Mucosa of stomach (tissue), 1 donor: ENCODE results near the gene EPHA6.

Source experiments
- H3K27me3 ChIP-seq: one replicate; pipeline ENCODE4 v1.7.0; 2013; ENCODE audit warnings: mild to moderate bottlenecking, low read length; ENCODE audit not compliant: control insufficient read depth, insufficient read depth
- H3K36me3 ChIP-seq: one replicate; pipeline ENCODE4 v1.7.0; 2013; ENCODE audit warnings: low read length; ENCODE audit not compliant: control insufficient read depth, insufficient read depth
- H3K4me1 ChIP-seq: one replicate; pipeline ENCODE4 v1.7.0; 2013; ENCODE audit warnings: mild to moderate bottlenecking, low read length; ENCODE audit not compliant: control insufficient read depth, insufficient read depth
- H3K4me3 ChIP-seq: one replicate; pipeline ENCODE4 v1.7.0; 2013; ENCODE audit warnings: low read length
- H3K9ac ChIP-seq: one replicate; pipeline ENCODE4 v1.7.0; 2013; ENCODE audit warnings: mild to moderate bottlenecking, low read length, moderate library complexity
- H3K9me3 ChIP-seq: one replicate; pipeline ENCODE4 v1.7.0; 2013; ENCODE audit warnings: mild to moderate bottlenecking, low read length, moderate library complexity; ENCODE audit not compliant: control insufficient read depth
- donor health status: Pancreatic carcinoma.

Gene EPHA6

DNA sequence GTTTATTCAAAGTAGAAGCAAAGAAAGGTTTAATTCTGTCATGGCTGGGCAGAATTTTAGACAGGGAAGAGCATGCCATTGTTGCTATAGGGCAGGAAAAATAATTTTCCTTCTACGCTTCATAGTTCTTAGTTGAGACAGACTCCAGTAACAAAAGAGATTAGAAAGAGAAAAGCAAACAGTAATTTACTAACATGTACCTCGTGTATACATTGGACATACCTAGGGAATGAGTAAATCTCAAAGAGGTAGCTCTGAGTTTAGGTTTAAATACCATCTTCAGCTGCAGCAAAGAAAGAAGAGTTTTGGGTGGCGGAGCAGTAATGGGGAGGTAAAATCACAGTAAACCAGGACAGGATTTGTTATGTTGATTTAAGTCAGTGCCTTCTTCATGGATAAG is 416.1 kb downstream of the EPHA6 start:
- Histone ChIP-seq H3K36me3 (no peaks in the 10 kb centered on the region), H3K27me3 (no peaks in the 10 kb centered on the region), H3K9ac (no peak overlapping the region), H3K9me3 (no peaks in the 10 kb centered on the region), H3K4me3 (no peak overlapping the region), H3K4me1 (no peaks in the 10 kb centered on the region)

DNA sequence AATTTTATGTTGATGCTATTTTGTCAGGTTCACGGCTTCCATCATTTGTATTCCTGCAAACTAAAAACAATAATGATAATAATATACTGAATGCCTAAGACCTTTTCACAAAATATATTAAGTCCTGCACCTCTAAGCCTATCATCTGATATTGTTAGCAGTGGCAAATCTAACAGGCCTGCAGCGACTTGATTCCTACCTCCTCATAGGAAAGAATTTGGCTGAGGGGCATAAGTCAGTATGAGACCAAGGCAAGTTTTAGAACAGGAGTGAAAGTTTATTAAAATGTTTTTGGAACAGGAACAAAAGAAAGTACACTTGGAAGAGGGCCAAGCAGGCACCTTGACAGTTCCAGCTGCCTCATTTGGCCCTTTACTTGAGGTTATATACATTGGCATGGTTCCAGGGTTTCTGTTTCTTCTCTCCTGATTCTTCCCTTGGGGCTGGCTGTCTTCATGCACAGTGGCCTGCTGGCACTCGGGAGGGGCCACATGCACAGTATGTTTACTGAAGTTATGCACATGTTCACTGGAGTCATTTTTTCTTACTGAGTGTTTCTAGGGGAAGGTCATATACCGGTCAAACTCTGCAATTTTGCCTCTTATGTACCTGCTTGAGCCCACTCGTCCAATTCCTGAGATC is 418.1 kb downstream of the EPHA6 start:
- Histone ChIP-seq H3K36me3 (no peaks in the 10 kb centered on the region), H3K4me3 (no peak overlapping the region), H3K4me1 (no peaks in the 10 kb centered on the region), H3K9me3 (no peaks in the 10 kb centered on the region), H3K27me3 (no peaks in the 10 kb centered on the region), H3K9ac (no peak overlapping the region)

DNA sequence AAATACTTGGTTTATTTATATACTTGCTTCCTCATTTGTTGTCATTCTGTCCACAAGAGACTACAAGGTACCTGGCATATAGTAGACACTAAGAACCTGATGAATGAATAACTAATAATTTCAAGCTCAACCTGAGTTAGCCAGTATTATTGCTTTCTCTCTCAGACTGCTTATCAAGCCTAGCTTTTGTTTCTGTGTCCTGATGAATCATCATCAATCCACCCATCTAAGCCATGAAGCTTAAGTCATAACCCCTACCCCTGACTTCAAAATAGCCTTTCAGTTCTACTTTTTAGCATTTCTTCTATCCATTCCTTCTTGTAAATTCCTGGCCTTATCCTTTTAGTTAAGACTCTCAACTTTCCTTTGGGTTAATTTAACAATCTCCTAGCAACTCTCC is 420.8 kb downstream of the EPHA6 start:
- no peaks in the 10 kb centered on the region for H3K27me3 ChIP-seq
- H3K9me3 ChIP-seq = no peaks in the 10 kb centered on the region
- H3K4me3 ChIP-seq = no peak overlapping the region
- no peaks in the 10 kb centered on the region for H3K36me3 ChIP-seq
- no peak overlapping the region for H3K9ac ChIP-seq
- no peaks in the 10 kb centered on the region for H3K4me1 ChIP-seq

DNA sequence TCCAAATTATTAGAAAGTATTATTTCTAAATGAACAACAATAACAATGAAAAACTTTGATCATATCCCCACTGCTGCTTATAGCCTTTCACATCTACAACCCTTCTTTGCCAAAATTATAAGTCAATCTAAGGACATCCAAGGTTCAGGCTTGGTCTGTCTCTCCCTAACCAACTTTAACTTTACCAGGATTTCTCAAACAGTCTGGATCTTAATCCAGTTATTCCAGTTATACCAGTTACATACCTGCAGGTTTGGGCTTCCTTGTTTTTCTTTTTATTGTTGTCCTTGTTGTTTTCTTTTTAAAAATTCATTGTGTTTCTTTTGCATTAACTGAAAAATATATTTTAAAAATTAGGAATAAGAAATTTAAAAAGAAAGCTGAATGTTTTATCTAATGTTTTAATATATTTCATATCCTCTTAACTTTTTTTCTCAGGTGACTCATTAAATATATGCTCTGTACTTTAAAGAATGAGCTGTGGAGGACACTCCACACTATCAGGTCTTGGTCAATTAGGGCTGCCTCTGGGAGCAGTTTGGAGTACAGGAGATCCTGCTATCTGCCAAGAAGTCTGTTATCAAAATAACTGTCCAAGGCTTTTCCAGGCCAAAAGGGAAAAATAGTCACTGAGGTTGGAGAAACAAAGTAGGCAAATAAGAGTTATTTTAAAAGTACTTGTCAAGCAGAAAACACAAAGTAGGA is 421.4 kb downstream of the EPHA6 start:
- H3K4me1 ChIP-seq = no peaks in the 10 kb centered on the region
- H3K9ac ChIP-seq = no peak overlapping the region
- H3K27me3 ChIP-seq = no peaks in the 10 kb centered on the region
- no peaks in the 10 kb centered on the region for H3K36me3 ChIP-seq
- H3K9me3 ChIP-seq = no peaks in the 10 kb centered on the region
- H3K4me3 ChIP-seq = no peak overlapping the region

DNA sequence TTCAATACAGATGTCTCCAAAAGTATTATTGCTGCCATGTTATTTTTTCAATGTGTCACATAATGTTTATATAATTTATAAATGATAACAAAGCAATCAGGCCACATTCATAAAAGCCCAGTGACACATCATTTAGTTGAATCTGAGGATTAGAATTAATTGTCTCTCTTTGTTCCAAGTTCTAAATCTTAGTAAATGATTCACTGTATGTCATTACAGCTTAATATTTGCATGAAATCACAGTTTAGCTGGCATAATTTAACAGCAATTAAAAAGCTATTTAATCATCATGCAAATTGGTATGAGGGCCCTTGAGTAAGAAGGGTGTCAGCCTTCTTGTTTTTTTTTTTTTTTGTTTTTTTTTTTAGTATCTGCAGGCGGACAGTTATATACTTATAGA is 427.0 kb downstream of the EPHA6 start:
- Histone ChIP-seq H3K4me3 (no peak overlapping the region), H3K36me3 (no peaks in the 10 kb centered on the region), H3K9me3 (no peaks in the 10 kb centered on the region), H3K27me3 (no peaks in the 10 kb centered on the region), H3K4me1 (no peaks in the 10 kb centered on the region), H3K9ac (no peak overlapping the region)

DNA sequence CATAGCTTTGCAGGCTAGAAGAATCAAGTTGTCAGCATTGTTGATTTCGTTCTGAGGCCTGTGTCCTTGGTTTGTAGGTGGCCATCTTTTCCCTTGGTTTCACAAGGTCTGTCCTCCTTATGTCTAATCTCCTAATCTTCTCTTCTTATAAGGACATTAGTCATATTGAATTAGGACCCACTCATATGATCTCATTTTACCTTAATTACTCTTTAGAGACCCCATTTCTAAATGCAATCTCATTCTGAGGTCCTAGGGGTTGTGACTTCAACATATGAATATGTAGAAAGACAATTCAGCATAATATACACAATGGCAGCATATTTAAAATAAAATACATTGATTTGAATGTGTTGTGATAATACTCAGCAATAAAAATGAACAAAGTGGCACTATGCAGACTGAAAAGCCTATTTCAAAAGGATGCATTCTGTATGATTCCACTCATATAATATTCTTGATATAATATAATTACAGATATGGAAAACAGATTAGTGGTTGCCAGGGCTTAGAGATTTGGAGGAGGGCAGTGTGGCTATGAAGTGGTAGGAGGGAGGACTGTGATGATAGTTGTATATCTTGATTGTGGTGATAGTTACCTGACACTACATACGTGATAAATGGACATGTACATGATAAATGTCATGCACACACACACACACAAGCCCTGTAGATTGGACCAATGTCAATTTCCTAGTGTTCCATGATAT is 431.0 kb downstream of the EPHA6 start:
- Histone ChIP-seq H3K4me1 (no peaks in the 10 kb centered on the region), H3K4me3 (no peak overlapping the region), H3K9me3 (no peaks in the 10 kb centered on the region), H3K9ac (no peak overlapping the region), H3K36me3 (no peaks in the 10 kb centered on the region), H3K27me3 (no peaks in the 10 kb centered on the region)

DNA sequence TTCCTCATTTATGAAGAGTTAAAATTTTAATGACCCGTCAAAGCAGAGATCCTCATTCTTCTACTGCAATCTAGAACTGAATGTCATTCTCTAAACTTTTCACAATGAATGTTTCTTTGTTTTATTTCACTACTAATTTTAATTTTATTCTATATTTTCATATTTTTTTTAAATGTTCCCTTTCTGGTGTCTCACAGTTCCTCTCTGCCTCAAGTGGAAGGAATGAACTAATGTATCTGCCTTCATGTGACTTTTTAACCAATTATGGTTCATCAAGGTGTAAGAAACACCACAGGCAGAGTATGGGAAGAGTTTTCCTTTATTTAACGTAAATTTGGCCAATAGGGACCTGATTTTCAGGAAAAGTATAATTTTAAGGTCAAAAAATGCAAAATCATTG is 441.7 kb downstream of the EPHA6 start:
- H3K4me3 ChIP-seq = no peak overlapping the region
- no peaks in the 10 kb centered on the region for H3K4me1 ChIP-seq
- no peaks in the 10 kb centered on the region for H3K27me3 ChIP-seq
- no peaks in the 10 kb centered on the region for H3K36me3 ChIP-seq
- H3K9ac ChIP-seq = no peak overlapping the region
- H3K9me3 ChIP-seq = no peaks in the 10 kb centered on the region

DNA sequence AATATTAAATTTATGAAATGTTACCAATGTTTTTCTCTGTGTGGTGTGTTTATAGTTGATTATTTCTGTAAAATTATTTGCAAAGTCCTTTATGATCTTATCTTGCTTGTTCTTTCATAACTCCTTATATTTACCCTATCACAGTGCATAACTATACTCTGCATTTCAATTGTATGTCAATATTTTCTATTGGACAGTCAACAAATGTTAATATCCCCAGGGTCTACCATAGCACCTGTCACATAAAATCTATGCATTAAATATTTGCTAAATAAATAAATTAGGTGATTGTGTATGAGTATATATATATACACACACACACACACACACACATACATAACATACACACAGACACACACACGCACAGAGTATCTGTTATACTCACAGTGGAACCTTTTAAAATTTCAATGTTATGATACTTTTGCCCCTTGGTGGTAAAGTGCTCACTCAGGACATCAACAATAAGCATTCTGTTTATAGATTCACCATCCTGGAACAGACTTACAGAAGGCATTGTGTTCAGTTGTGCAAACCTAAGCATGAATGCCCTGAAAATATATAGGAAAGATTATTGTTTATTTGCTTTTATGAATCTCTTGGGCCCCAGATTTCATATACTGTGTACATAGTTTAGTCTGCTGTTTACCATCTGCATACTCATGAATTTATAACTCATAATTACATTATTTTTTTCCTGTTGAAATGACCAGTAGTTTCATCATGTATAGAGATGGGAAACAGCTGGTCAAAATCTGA is 443.7 kb downstream of the EPHA6 start:
- no peaks in the 10 kb centered on the region for H3K27me3 ChIP-seq
- H3K4me3 ChIP-seq = no peak overlapping the region
- no peak overlapping the region for H3K9ac ChIP-seq
- no peaks in the 10 kb centered on the region for H3K4me1 ChIP-seq
- H3K36me3 ChIP-seq = no peaks in the 10 kb centered on the region
- H3K9me3 ChIP-seq = no peaks in the 10 kb centered on the region

DNA sequence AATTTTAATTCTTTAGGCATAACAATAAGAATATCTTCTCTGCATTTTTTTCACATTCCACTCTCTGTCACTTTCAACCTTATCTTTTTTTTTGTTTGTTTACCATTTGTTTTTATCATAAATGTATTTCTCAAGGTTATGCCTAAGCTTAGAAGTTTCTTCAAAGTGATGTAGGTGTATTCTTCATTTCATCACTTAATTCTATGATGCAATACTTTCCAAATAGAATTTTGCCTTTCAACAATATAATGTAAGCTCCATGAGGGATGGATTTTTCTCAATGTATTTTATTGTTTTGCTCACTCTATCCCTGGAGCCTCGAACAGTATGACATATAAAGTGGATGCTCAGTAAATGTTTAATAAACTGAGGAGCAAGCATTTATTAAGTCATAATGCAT is 444.9 kb downstream of the EPHA6 start:
- H3K9ac ChIP-seq = no peak overlapping the region
- no peaks in the 10 kb centered on the region for H3K27me3 ChIP-seq
- H3K4me1 ChIP-seq = no peaks in the 10 kb centered on the region
- no peak overlapping the region for H3K4me3 ChIP-seq
- no peaks in the 10 kb centered on the region for H3K9me3 ChIP-seq
- no peaks in the 10 kb centered on the region for H3K36me3 ChIP-seq

DNA sequence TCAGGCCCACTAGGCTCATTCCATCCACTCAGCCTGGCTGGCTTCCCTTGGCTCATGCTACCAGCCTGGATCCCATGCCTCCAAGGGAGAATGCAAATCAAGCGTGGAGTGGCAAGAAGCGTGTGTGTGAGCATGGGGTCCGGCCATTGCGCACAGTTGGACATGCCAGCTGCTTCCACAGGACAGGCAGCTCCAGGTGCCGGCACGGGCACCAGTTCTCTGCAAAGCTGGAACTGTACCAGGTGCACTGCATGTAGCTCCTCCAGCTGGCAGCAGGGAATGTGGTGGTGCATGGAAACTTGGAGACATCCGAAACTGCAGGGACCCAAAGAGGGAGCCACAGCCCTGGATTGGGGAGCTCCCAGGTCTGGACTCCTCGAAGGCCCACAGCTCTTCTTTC is 449.8 kb downstream of the EPHA6 start:
- H3K4me1 ChIP-seq = no peaks in the 10 kb centered on the region
- no peaks in the 10 kb centered on the region for H3K36me3 ChIP-seq
- H3K9ac ChIP-seq = no peak overlapping the region
- H3K27me3 ChIP-seq = no peaks in the 10 kb centered on the region
- no peaks in the 10 kb centered on the region for H3K9me3 ChIP-seq
- H3K4me3 ChIP-seq = no peak overlapping the region

DNA sequence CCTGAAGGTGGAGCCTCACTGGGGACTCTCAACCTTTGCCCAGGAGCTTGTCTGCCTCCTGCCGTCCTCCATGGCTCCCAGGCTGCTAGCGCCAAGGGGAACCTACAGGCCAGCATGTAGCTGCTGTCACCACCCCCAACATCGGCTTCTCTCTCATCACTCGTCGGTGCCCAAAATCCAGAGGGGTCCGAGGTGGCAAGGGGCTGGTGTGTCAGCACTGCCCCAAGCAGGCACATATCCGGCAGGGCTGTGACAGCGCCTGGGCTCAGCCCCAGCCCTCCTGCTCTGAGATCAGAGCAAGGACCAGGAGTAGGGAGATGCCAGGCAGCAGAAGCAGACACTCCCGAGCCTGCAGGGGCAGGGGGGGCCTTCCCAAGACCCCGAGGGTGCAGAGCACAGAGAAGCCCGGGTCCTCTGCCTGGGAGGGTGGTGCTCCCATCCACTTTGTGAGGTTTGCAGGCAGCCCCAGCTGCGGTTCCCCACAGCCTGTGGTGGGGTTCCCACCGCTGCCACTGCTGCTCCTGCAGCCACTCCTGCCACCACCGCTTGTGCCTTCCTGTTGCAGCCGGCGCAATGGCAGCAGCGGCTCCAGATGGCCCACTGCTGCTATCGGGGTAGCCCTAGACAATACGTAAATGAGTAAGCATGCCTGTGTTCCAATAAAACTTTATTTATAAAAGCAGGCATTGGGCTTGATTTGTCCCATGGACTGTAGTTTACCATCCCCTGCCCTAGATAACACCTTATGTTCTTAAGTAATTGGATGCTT is 451.0 kb downstream of the EPHA6 start:
- Histone ChIP-seq H3K4me1 (no peaks in the 10 kb centered on the region), H3K4me3 (no peak overlapping the region), H3K36me3 (no peaks in the 10 kb centered on the region), H3K9ac (no peak overlapping the region), H3K9me3 (no peaks in the 10 kb centered on the region), H3K27me3 (no peaks in the 10 kb centered on the region)
